WTC11 (cell line): ENCODE results near the gene EPHX1. TPM values are rescaled to one million over a fixed set of nuclear protein-coding genes. Genes with fewer than 3 reads are reported as not detected.

Source experiments
- ATAC-seq: fragments of 200-7000 bp; cut with Tn5 transposase; 2 replicates; pipeline ENCODE4 v1.10.0; 2021; ENCODE audit warnings: mild to moderate bottlenecking, moderate library complexity
- CTCF ChIA-PET: fragments of 300-600 bp; sonication (Branson Sonifier 250); formaldehyde crosslinking; loops from one replicate; lab custom pipeline; 2021; ENCODE audit warnings: antibody characterized with exemption; lab: Charles Lee
- POLR2A ChIA-PET: fragments of 350-600 bp; sonication (Branson Sonifier 250); formaldehyde crosslinking; loops from one replicate; lab custom pipeline; 2021; ENCODE audit warnings: antibody characterized with exemption; lab: Charles Lee
- DNase-seq: peaks from one replicate; pipeline ENCODE4 v3.0.0; 2021; ENCODE audit warnings: low spot score
- H3K27ac Mint-ChIP-seq: 2 replicates; pipeline ENCODE4 v1.8.0; 2021; ENCODE audit warnings: mixed read lengths
- H3K27me3 Mint-ChIP-seq: 2 replicates; pipeline ENCODE4 v1.8.0; 2021; ENCODE audit warnings: low read depth, mild to moderate bottlenecking, moderate library complexity, mixed read lengths
- H3K36me3 Mint-ChIP-seq: 2 replicates; pipeline ENCODE4 v1.8.0; 2021; ENCODE audit warnings: mixed read lengths
- H3K4me1 Mint-ChIP-seq: 2 replicates; pipeline ENCODE4 v1.8.0; 2022; ENCODE audit warnings: mixed read lengths
- H3K4me3 Mint-ChIP-seq: 2 replicates; pipeline ENCODE4 v1.8.0; 2021; ENCODE audit warnings: mild to moderate bottlenecking, moderate library complexity, mixed read lengths
- H3K9me3 Mint-ChIP-seq: 2 replicates; pipeline ENCODE4 v1.8.0; 2021; ENCODE audit warnings: mixed read lengths
- ATF3 ChIP-seq: sonication (generic); formaldehyde crosslinking; conservative IDR thresholded peaks from 2 replicates; pipeline ENCODE4 v1.8.1; 2022; ENCODE audit warnings: mild to moderate bottlenecking, missing genetic modification reagents
- E2F1 ChIP-seq: sonication (generic); formaldehyde crosslinking; IDR thresholded peaks from 2 replicates; pipeline ENCODE4 v1.8.0; 2022; ENCODE audit warnings: mild to moderate bottlenecking, missing genetic modification reagents
- JUN ChIP-seq: sonication (generic); formaldehyde crosslinking; IDR thresholded peaks from 2 replicates; pipeline ENCODE4 v1.8.0; 2023; ENCODE audit warnings: mild to moderate bottlenecking, missing genetic modification reagents
- NR3C1 ChIP-seq: sonication (generic); formaldehyde crosslinking; conservative IDR thresholded peaks from 2 replicates; pipeline ENCODE4 v1.8.1; 2023; ENCODE audit warnings: low read depth, mild to moderate bottlenecking, missing genetic modification reagents
- OVOL2 ChIP-seq: fragments of 250-450 bp; sonication (Bioruptor Pico); IDR thresholded peaks from 2 replicates; pipeline ENCODE4 v1.9.0; 2021; ENCODE audit warnings: mild to moderate bottlenecking, borderline replicate concordance
- PRDM15 ChIP-seq: sonication (generic); formaldehyde crosslinking; IDR thresholded peaks from 2 replicates; pipeline ENCODE4 v1.8.0; 2022; ENCODE audit warnings: missing genetic modification reagents
- SMAD3 ChIP-seq: sonication (generic); formaldehyde crosslinking; IDR thresholded peaks from 2 replicates; pipeline ENCODE4 v1.8.0; 2022; ENCODE audit warnings: missing genetic modification reagents, mild to moderate bottlenecking, borderline replicate concordance
- SMAD4 ChIP-seq: sonication (generic); formaldehyde crosslinking; IDR thresholded peaks from 2 replicates; pipeline ENCODE4 v1.8.0; 2022; ENCODE audit warnings: mild to moderate bottlenecking, missing genetic modification reagents
- USF1 ChIP-seq: sonication (generic); formaldehyde crosslinking; IDR thresholded peaks from 2 replicates; pipeline ENCODE4 v1.8.0; 2022; ENCODE audit warnings: mild to moderate bottlenecking, missing genetic modification reagents
- ZNF121 ChIP-seq: sonication (generic); formaldehyde crosslinking; IDR thresholded peaks from 2 replicates; pipeline ENCODE4 v1.8.0; 2023; ENCODE audit warnings: missing genetic modification reagents
- ZNF138 ChIP-seq: sonication (generic); formaldehyde crosslinking; conservative IDR thresholded peaks from 2 replicates; pipeline ENCODE4 v1.8.1; 2022; ENCODE audit warnings: mild to moderate bottlenecking, moderate library complexity, missing genetic modification reagents
- total RNA-seq: library from RNA; stranded (reverse); gene quantifications from 3 replicates; pipeline ENCODE4 v1.2.3, GENCODE V29; 2021
- TF ChIP-seq, protein P1 (sequence below): sonication (generic); formaldehyde crosslinking; IDR thresholded peaks from 2 replicates; pipeline ENCODE4 v1.8.1; 2023; ENCODE audit warnings: mild to moderate bottlenecking, moderate library complexity, missing genetic modification reagents
- TF ChIP-seq, protein P2 (sequence below): sonication (generic); formaldehyde crosslinking; conservative IDR thresholded peaks from 2 replicates; pipeline ENCODE4 v1.8.1; 2023; ENCODE audit warnings: mild to moderate bottlenecking, low read depth, missing genetic modification reagents, moderate library complexity

Gene EPHX1
- total RNA-seq, 1 experiment from 2014 or later = 60.9 TPM

DNA sequence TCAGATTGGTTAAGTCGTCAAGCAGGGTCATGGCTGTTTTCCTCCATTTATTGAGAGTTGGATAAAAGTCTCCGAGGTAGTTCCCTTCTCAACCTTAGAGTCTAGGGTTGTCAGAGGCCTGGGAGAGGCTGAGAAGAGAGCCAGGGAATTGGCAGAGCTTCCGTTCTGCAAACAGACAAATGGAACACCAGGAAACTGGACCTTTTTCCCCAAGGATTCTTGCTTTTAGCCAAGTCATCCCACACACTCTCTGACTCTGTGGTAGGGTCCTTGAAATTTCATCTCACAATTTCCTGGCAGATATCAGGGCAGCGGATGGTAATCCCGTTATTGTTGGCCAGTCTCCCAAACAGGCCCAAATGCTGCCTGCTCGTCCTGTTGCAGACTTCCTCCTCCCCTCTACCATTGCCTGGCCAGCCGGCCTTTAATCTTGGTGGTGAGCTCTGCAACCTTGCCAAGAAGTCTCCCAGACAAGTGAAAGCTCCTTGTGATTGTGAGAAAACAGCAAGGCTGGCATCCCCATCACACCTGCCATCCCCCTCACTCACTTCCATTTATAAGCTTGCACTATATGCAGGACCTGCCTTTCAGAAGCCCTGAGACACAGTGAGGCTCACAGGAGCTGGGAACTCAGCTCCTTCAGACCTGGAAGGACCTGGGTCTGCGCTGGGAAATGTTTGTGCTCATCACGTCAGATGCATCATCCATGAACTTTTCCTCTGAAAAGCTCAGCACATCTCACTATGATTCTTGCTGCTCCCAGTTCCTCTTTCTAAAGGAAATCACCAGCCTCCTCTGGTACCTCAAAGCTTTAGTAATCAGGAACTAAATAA is 46.0 kb upstream of the EPHX1 start:
- TF ChIP-seq, protein P1, sequence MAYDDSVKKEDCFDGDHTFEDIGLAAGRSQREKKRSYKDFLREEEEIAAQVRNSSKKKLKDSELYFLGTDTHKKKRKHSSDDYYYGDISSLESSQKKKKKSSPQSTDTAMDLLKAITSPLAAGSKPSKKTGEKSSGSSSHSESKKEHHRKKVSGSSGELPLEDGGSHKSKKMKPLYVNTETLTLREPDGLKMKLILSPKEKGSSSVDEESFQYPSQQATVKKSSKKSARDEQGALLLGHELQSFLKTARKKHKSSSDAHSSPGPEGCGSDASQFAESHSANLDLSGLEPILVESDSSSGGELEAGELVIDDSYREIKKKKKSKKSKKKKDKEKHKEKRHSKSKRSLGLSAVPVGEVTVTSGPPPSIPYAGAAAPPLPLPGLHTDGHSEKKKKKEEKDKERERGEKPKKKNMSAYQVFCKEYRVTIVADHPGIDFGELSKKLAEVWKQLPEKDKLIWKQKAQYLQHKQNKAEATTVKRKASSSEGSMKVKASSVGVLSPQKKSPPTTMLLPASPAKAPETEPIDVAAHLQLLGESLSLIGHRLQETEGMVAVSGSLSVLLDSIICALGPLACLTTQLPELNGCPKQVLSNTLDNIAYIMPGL (CRISPR knock-in tag) = no peak
- peak; percentile 55 for TF ChIP-seq PRDM15 (CRISPR knock-in tag)
- no peak for TF ChIP-seq SMAD4 (CRISPR knock-in tag)
- no peak for DNase-seq
- H3K27me3 Mint-ChIP-seq = no peaks in the 10 kb centered on the region

DNA sequence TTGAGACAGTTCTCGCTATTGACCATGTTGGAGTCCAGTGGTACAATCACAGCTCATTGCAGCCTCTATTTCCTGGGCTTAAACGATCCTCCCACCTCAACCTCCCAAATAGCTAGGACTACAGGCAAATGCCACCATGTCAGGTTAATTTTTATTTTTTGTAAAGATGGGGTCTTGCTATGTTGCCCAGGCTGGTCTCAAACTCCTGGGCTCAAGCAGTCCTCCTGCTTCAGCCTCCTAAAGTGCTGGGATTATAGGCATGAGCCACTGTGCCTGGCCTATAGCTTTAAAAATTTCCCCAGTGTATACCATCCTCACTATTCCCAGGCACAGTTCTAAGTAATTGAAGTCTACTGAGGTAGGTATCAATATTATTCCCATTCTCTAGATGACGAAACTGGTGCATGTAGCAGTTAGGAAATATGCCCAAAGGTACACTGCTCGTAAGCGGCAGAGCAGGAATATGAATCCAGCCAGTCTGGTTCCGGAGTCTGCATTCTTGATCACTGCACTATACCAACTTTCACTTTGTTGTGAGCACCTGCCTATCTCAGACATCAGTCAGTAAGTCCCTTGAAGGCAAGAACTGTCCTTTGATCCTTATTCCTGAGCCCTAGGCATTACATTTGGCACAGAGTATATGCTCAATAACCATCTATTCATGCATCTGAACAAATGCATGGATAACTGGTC is 43.8 kb upstream of the EPHX1 start:
- H3K27me3 Mint-ChIP-seq = no peaks in the 10 kb centered on the region; the same call in 1 of the 2 replicates
- TF ChIP-seq, protein P1 (CRISPR knock-in tag) = no peak
- peak; percentile 43; the same call in 1 of the 2 replicates for TF ChIP-seq ZNF121 (CRISPR knock-in tag)
- DNase-seq (no peak), ATAC-seq (no peak)
- H3K27ac Mint-ChIP-seq = no peak overlapping the region
- ChIA-PET POLR2A (no interaction called here), CTCF (no interaction called here)
- no peaks in the 10 kb centered on the region for H3K9me3 Mint-ChIP-seq
- H3K4me3 Mint-ChIP-seq = no peak overlapping the region
- peaks cover 51% of the 10 kb centered on the region for H3K4me1 Mint-ChIP-seq
- no peaks in the 10 kb centered on the region for H3K36me3 Mint-ChIP-seq

More for the DNA sequence above, 46.0 kb upstream of the EPHX1 start:
- CTCF ChIA-PET = interaction anchor here (0.8 to 3.2 kb wide), 9 partner anchors 8 to 361 kb away, joined by 3 to 22 read pairs (median 4); partner anchors contain the start of gene SRP9
- POLR2A ChIA-PET = no interaction called here
- ATAC-seq = no peak
- Mint-ChIP-seq H3K36me3 (no peaks in the 10 kb centered on the region), H3K9me3 (no peaks in the 10 kb centered on the region), H3K4me3 (no peak overlapping the region), H3K4me1 (peaks cover 41% of the 10 kb centered on the region), H3K27ac (no peak overlapping the region)

DNA sequence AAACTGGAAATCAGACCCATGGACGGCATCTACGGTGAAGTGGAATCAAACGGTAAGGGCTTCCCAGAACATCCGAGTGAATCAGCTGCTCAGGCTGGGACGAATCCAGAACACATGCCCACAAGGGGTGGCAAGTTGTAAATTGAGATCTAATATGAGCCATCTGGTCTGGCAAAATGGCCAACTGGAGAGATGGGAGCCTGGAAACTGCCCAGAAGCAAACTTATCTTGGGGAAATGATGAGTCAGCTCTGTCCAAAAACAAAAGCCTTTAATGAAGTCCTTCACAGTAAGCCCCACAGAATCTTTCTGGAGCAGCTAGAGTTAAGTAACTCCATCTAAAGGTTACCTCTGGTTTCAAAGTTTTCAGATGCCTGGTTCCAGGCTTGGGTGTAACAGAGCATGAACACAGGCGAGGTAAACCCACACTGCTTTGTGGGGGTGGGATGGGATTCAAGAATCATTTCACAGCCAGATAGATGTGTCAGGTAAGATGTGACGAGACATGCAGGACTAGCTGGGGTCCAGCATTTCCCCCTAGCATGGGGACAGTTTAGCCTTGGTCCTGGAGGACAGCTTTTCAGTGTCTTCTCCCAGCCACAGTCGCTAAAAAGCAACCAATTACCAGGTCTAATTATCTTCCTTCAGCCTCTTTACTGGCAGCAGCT is 42.8 kb upstream of the EPHX1 start:
- DNase-seq (no peak), ATAC-seq (no peak)
- H3K36me3 Mint-ChIP-seq = no peaks in the 10 kb centered on the region
- H3K4me3 Mint-ChIP-seq = no peak overlapping the region
- no peaks in the 10 kb centered on the region for H3K9me3 Mint-ChIP-seq
- peaks cover 58% of the 10 kb centered on the region for H3K4me1 Mint-ChIP-seq
- ChIA-PET CTCF (interaction anchor here (0.5 to 7.0 kb wide), 8 partner anchors 10 to 383 kb away, joined by 3 to 99 read pairs (median 4); partner anchors contain the start of gene SRP9), POLR2A (interaction anchor here (0.6 to 1.5 kb wide), 3 partner anchors 11 to 244 kb away, joined by 3 to 7 read pairs (median 3); partner anchors contain the start of gene SRP9)
- H3K27me3 Mint-ChIP-seq = no peaks in the 10 kb centered on the region; the same call in 1 of the 2 replicates
- peak overlapping the region; percentile 57; the same call in 1 of the 2 replicates for H3K27ac Mint-ChIP-seq
- no peak for TF ChIP-seq E2F1 (CRISPR knock-in tag)
- TF ChIP-seq ZNF138 (CRISPR knock-in tag) = no peak
- TF ChIP-seq ATF3 (CRISPR knock-in tag) = no peak
- TF ChIP-seq, protein P2, sequence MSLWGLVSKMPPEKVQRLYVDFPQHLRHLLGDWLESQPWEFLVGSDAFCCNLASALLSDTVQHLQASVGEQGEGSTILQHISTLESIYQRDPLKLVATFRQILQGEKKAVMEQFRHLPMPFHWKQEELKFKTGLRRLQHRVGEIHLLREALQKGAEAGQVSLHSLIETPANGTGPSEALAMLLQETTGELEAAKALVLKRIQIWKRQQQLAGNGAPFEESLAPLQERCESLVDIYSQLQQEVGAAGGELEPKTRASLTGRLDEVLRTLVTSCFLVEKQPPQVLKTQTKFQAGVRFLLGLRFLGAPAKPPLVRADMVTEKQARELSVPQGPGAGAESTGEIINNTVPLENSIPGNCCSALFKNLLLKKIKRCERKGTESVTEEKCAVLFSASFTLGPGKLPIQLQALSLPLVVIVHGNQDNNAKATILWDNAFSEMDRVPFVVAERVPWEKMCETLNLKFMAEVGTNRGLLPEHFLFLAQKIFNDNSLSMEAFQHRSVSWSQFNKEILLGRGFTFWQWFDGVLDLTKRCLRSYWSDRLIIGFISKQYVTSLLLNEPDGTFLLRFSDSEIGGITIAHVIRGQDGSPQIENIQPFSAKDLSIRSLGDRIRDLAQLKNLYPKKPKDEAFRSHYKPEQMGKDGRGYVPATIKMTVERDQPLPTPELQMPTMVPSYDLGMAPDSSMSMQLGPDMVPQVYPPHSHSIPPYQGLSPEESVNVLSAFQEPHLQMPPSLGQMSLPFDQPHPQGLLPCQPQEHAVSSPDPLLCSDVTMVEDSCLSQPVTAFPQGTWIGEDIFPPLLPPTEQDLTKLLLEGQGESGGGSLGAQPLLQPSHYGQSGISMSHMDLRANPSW (CRISPR knock-in tag) = no peak
- TF ChIP-seq SMAD3 (CRISPR knock-in tag) = no peak
- TF ChIP-seq OVOL2 = no peak
- TF ChIP-seq NR3C1 (CRISPR knock-in tag) = no peak
- no peak for TF ChIP-seq USF1
- no peak for TF ChIP-seq JUN (CRISPR knock-in tag)
